C4-2B (cell line): ENCODE data around the gene PBX1.

ENCODE experiments used
- CTCF ChIP-seq: fragments of 450-650 bp; conservative IDR thresholded peaks from 2 replicates; pipeline ENCODE4 v1.5.1; 2017; ENCODE audit warnings: mild to moderate bottlenecking
- ZFX ChIP-seq: fragments of 450-650 bp; IDR thresholded peaks from 2 replicates; pipeline ENCODE4 v1.6.1; 2017

- TF ChIP-seq ZFX (no peak), CTCF (no peak)
Observed at GRCh38 chr1:164565357-164565756, 6.4 kb downstream of the PBX1 start.
